Ishikawa (cell line): ENCODE data around the gene ROPN1L.

Source experiments
- MAX ChIP-seq: IDR thresholded peaks from 2 replicates; pipeline ENCODE4 v1.6.1; 2012
- RAD21 ChIP-seq: IDR thresholded peaks from 2 replicates; pipeline ENCODE4 v1.6.1; 2012; ENCODE audit warnings: low read depth
- TAF1 ChIP-seq: IDR thresholded peaks from 2 replicates; pipeline ENCODE4 v1.6.1; 2012; ENCODE audit warnings: low read depth, mild to moderate bottlenecking
- YY1 ChIP-seq: IDR thresholded peaks from 2 replicates; pipeline ENCODE4 v1.6.1; 2012; ENCODE audit warnings: low read depth

GRCh38 chr5:10431415-10431814 is 10.3 kb upstream of the ROPN1L start:
- TF ChIP-seq TAF1: no peak
- TF ChIP-seq YY1: no peak
- no peak for TF ChIP-seq RAD21
- no peak for TF ChIP-seq MAX
